KMS-11 (cell line): ENCODE measurements around the gene C10orf67.

Experiments used
- H2AFZ ChIP-seq: fragments of 200-600 bp; sonication (generic); 2 replicates; pipeline ENCODE4 v1.6.1; 2016; ENCODE audit warnings: antibody characterized with exemption, mixed run types, low read depth
- H3K27ac ChIP-seq: fragments of 200-600 bp; sonication (generic); 2 replicates; pipeline ENCODE4 v1.6.1; 2016; ENCODE audit warnings: mild to moderate bottlenecking, mixed run types
- H3K27me3 ChIP-seq: fragments of 200-600 bp; sonication (generic); 2 replicates; pipeline ENCODE4 v1.6.1; 2017; ENCODE audit warnings: mild to moderate bottlenecking, low read depth, mixed run types, moderate library complexity; ENCODE audit not compliant: insufficient read depth
- H3K36me3 ChIP-seq: fragments of 200-600 bp; sonication (generic); 2 replicates; pipeline ENCODE4 v1.6.1; 2017; ENCODE audit warnings: mild to moderate bottlenecking, mixed run types; ENCODE audit not compliant: insufficient read depth
- H3K4me1 ChIP-seq: fragments of 200-600 bp; sonication (generic); 2 replicates; pipeline ENCODE4 v1.6.1; 2016; ENCODE audit warnings: mild to moderate bottlenecking, low read depth, mixed run types; ENCODE audit not compliant: poor library complexity, severe bottlenecking
- H3K4me2 ChIP-seq: fragments of 200-600 bp; sonication (generic); 2 replicates; pipeline ENCODE4 v1.7.0; 2016; ENCODE audit warnings: mild to moderate bottlenecking, mixed run types
- H3K4me3 ChIP-seq: fragments of 200-600 bp; sonication (generic); IDR thresholded peaks from 2 replicates; pipeline ENCODE4 v1.6.1; 2017; ENCODE audit warnings: low read depth, low read length, mixed read lengths; ENCODE audit not compliant: insufficient read depth
- H3K79me2 ChIP-seq: fragments of 200-600 bp; sonication (generic); 2 replicates; pipeline ENCODE4 v1.6.1; 2016; ENCODE audit warnings: low read depth, mixed run types; ENCODE audit not compliant: insufficient read depth
- H3K9ac ChIP-seq: fragments of 200-600 bp; sonication (generic); 2 replicates; pipeline ENCODE4 v1.6.1; 2016; ENCODE audit warnings: mild to moderate bottlenecking, mixed run types
- H4K20me1 ChIP-seq: fragments of 200-600 bp; sonication (generic); 2 replicates; pipeline ENCODE4 v1.6.1; 2016; ENCODE audit warnings: mild to moderate bottlenecking, mixed run types; ENCODE audit not compliant: insufficient read depth
- CTCF ChIP-seq: fragments of 200-600 bp; sonication (generic); conservative IDR thresholded peaks from 2 replicates; pipeline ENCODE4 v1.6.1; 2017; ENCODE audit warnings: low read depth, mild to moderate bottlenecking, antibody characterized with exemption, low read length, moderate library complexity, mixed read lengths

C10orf67 gene

GRCh38 chr10:23174977-23175512, 169.6 kb downstream of the C10orf67 start:
- no peak overlapping the region for H3K4me3 ChIP-seq
- no peak overlapping the region for H3K27ac ChIP-seq
- no peak overlapping the region for H2AFZ ChIP-seq
- H4K20me1 ChIP-seq, result no peaks in the 10 kb centered on the region
- no peaks in the 10 kb centered on the region for H3K36me3 ChIP-seq
- TF ChIP-seq CTCF, result no peak
- no peak overlapping the region for H3K4me2 ChIP-seq
- H3K27me3 ChIP-seq, result no peaks in the 10 kb centered on the region
- no peak overlapping the region for H3K9ac ChIP-seq
- no peaks in the 10 kb centered on the region for H3K4me1 ChIP-seq
- no peaks in the 10 kb centered on the region for H3K79me2 ChIP-seq

GRCh38 chr10:23174074-23174976, 170.3 kb downstream of the C10orf67 start:
- H3K79me2 ChIP-seq, result no peaks in the 10 kb centered on the region
- H4K20me1 ChIP-seq, result no peaks in the 10 kb centered on the region
- H3K36me3 ChIP-seq, result no peaks in the 10 kb centered on the region
- H3K4me2 ChIP-seq, result no peak overlapping the region
- no peak overlapping the region for H3K27ac ChIP-seq
- H3K4me3 ChIP-seq, result no peak overlapping the region
- no peak overlapping the region for H2AFZ ChIP-seq
- no peak for TF ChIP-seq CTCF
- H3K4me1 ChIP-seq, result no peaks in the 10 kb centered on the region
- no peaks in the 10 kb centered on the region for H3K27me3 ChIP-seq
- no peak overlapping the region for H3K9ac ChIP-seq

- H3K9ac ChIP-seq, result no peak overlapping the region
- no peaks in the 10 kb centered on the region for H3K27me3 ChIP-seq
- H2AFZ ChIP-seq, result no peak overlapping the region
- H3K79me2 ChIP-seq, result no peaks in the 10 kb centered on the region
- no peak for TF ChIP-seq CTCF
- H3K4me3 ChIP-seq, result no peak overlapping the region
- H3K4me1 ChIP-seq, result no peaks in the 10 kb centered on the region
- H4K20me1 ChIP-seq, result no peaks in the 10 kb centered on the region
- no peaks in the 10 kb centered on the region for H3K36me3 ChIP-seq
- H3K4me2 ChIP-seq, result no peak overlapping the region
- H3K27ac ChIP-seq, result no peak overlapping the region
Observed at GRCh38 chr10:23173214-23174073, 171.2 kb downstream of the C10orf67 start.

- no peaks in the 10 kb centered on the region for H4K20me1 ChIP-seq
- H3K79me2 ChIP-seq, result no peaks in the 10 kb centered on the region
- H2AFZ ChIP-seq, result no peak overlapping the region
- no peaks in the 10 kb centered on the region for H3K36me3 ChIP-seq
- H3K4me3 ChIP-seq, result no peak overlapping the region
- H3K27me3 ChIP-seq, result no peaks in the 10 kb centered on the region
- TF ChIP-seq CTCF, result no peak
- H3K9ac ChIP-seq, result no peak overlapping the region
- no peak overlapping the region for H3K4me2 ChIP-seq
- no peaks in the 10 kb centered on the region for H3K4me1 ChIP-seq
- no peak overlapping the region for H3K27ac ChIP-seq
Observed at GRCh38 chr10:23172429-23173213, 172.0 kb downstream of the C10orf67 start.
